Fibroblast of lung (primary cell): Measurements from ENCODE around the gene HNRNPA1L2.

Source experiments
- EZH2 ChIP-seq: IDR thresholded peaks from 2 replicates; pipeline ENCODE4 v1.5.1; 2012; ENCODE audit warnings: low read length, control low read depth, mild to moderate bottlenecking; ENCODE audit errors: missing control alignments
- TF ChIP-seq, protein P1 (sequence below), 2 donors: IDR thresholded peaks in 1 of 2; conservative IDR thresholded peaks in 1 of 2; 1 replicate in 1 of 2; 2 replicates in 1 of 2; pipeline ENCODE4 v1.5.1; 2011 to 2012; ENCODE audit warnings: low read length in 2 of 2, control low read depth in 1 of 2, inconsistent platforms in 1 of 2, low read depth in 1 of 2, mild to moderate bottlenecking in 1 of 2

DNA sequence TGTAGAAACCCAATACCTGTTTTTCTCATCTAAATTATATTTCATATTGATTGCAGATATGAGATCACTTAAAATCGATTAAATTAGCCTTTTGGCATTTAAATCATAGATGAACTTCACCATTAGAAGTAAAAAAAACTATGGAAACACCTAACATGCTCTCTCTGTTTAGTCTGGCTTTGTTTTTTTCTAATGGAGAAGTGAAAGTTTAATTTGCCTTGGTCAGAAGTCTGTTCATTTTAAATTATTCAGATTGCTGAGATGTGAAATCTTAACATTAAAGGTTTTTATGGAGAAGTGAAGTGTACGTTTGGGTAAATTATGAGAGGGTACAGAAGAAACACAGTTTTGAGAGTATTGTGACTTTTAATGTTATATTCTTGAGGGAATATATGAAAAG lies 17.1 kb downstream of the HNRNPA1L2 start:
- TF ChIP-seq, protein P1, sequence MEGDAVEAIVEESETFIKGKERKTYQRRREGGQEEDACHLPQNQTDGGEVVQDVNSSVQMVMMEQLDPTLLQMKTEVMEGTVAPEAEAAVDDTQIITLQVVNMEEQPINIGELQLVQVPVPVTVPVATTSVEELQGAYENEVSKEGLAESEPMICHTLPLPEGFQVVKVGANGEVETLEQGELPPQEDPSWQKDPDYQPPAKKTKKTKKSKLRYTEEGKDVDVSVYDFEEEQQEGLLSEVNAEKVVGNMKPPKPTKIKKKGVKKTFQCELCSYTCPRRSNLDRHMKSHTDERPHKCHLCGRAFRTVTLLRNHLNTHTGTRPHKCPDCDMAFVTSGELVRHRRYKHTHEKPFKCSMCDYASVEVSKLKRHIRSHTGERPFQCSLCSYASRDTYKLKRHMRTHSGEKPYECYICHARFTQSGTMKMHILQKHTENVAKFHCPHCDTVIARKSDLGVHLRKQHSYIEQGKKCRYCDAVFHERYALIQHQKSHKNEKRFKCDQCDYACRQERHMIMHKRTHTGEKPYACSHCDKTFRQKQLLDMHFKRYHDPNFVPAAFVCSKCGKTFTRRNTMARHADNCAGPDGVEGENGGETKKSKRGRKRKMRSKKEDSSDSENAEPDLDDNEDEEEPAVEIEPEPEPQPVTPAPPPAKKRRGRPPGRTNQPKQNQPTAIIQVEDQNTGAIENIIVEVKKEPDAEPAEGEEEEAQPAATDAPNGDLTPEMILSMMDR (conservative IDR thresholded peaks at IDR 0.05 in 1 of 2, IDR thresholded peaks at IDR 0.05 in 1 of 2; ENCODE audit: low read depth in 1 of 2, low read length in 2 of 2), result no peak
- no peak for TF ChIP-seq EZH2
